Esophagus squamous epithelium (tissue), 4 donors: ENCODE data around the gene TTC19.

Experiments
- CTCF ChIP-seq, 6 experiments: fragments of 450-650 bp in 4 of 6; fragments of 200-600 bp in 2 of 6; sonication (generic) in 2 of 6; IDR thresholded peaks; one replicate each; pipeline ENCODE4 v1.5.1; 2016 to 2019; ENCODE audit warnings: antibody characterized with exemption in 6 of 6, mild to moderate bottlenecking in 4 of 6, moderate library complexity in 4 of 6
- POLR2A ChIP-seq, 4 donors: fragments of 450-650 bp; IDR thresholded peaks; one replicate each; pipeline ENCODE4 v1.6.1; 2017; ENCODE audit warnings: antibody characterized with exemption in 4 of 4, mild to moderate bottlenecking in 4 of 4, moderate library complexity in 3 of 4

- TF ChIP-seq POLR2A (IDR thresholded peaks at IDR 0.05): no peak
- TF ChIP-seq CTCF (IDR thresholded peaks at IDR 0.05): no peak
Observed at GRCh38 chr17:16005636-16006035, 6.0 kb downstream of the TTC19 start.
